ENCODE measurements around the gene NCOA6.

Gene NCOA6

GRCh38 chr20:34797012-34797995 lies 28.1 kb downstream of the NCOA6 start:
- ATAC-seq (ENCODE audit: insufficient read depth, low read depth) (no peak), DNase-seq (no peak)
- Histone ChIP-seq H2AFZ (ENCODE audit: low read depth, low read length) (no peak overlapping the region), H3K4me3 (ENCODE audit: low read depth in 1 of 2, low read length in 2 of 2) (no peak overlapping the region), H3K4me1 (ENCODE audit: insufficient read depth, low read length) (no peaks in the 10 kb centered on the region), H3K36me3 (ENCODE audit: insufficient read depth, low read length) (0 out of 2 replicates have a peak, but pooled peaks cover 10% of the 10 kb centered on the region), H3K27ac (ENCODE audit: low read length) (no peak overlapping the region), H3K9me3 (ENCODE audit: insufficient read depth, low read length, severe bottlenecking) (no peaks in the 10 kb centered on the region), H3K4me2 (ENCODE audit: insufficient read depth, low read length) (no peak overlapping the region), H3K27me3 (ENCODE audit: insufficient read depth, low read length, poor library complexity) (no peaks in the 10 kb centered on the region), H4K20me1 (ENCODE audit: insufficient read depth, low read length) (peaks cover 56% of the 10 kb centered on the region), H3K9ac (ENCODE audit: low read depth, low read length) (no peak overlapping the region), H3K79me2 (ENCODE audit: insufficient read depth, low read length) (peaks cover 100% of the 10 kb centered on the region)
- TF ChIP-seq CTCF (IDR thresholded peaks at IDR 0.05; ENCODE audit: borderline replicate concordance, extremely low read depth, low read length, poor library complexity, severe bottlenecking) (no peak), EZH2 (IDR thresholded peaks at IDR 0.05; ENCODE audit: borderline replicate concordance, low read depth, low read length, severe bottlenecking) (no peak)

- H3K4me3 ChIP-seq (ENCODE audit: low read depth in 1 of 2, low read length in 2 of 2) = no peak overlapping the region
- DNase-seq (no peak), ATAC-seq (ENCODE audit: insufficient read depth, low read depth) (no peak)
- H3K9me3 ChIP-seq (ENCODE audit: insufficient read depth, low read length, severe bottlenecking) = no peaks in the 10 kb centered on the region
- no peak for TF ChIP-seq EZH2 (IDR thresholded peaks at IDR 0.05; ENCODE audit: borderline replicate concordance, low read depth, low read length, severe bottlenecking)
- TF ChIP-seq CTCF (IDR thresholded peaks at IDR 0.05; ENCODE audit: borderline replicate concordance, extremely low read depth, low read length, poor library complexity, severe bottlenecking) = no peak
- H3K79me2 ChIP-seq (ENCODE audit: insufficient read depth, low read length) = peaks cover 87% of the 10 kb centered on the region
- H3K36me3 ChIP-seq (ENCODE audit: insufficient read depth, low read length) = peaks cover 33% of the 10 kb centered on the region
- H3K27me3 ChIP-seq (ENCODE audit: insufficient read depth, low read length, poor library complexity) = no peaks in the 10 kb centered on the region
- H2AFZ ChIP-seq (ENCODE audit: low read depth, low read length) = no peak overlapping the region
- H3K4me1 ChIP-seq (ENCODE audit: insufficient read depth, low read length) = no peaks in the 10 kb centered on the region
- no peak overlapping the region for H3K4me2 ChIP-seq (ENCODE audit: insufficient read depth, low read length)
- no peak overlapping the region for H3K9ac ChIP-seq (ENCODE audit: low read depth, low read length)
- H3K27ac ChIP-seq (ENCODE audit: low read length) = no peak overlapping the region
- peaks cover 55% of the 10 kb centered on the region for H4K20me1 ChIP-seq (ENCODE audit: insufficient read depth, low read length)
Observed at GRCh38 chr20:34794006-34794585, 31.4 kb downstream of the NCOA6 start.

GRCh38 chr20:34792687-34793363 lies 32.6 kb downstream of the NCOA6 start:
- TF ChIP-seq CTCF (IDR thresholded peaks at IDR 0.05; ENCODE audit: borderline replicate concordance, extremely low read depth, low read length, poor library complexity, severe bottlenecking) (no peak), EZH2 (IDR thresholded peaks at IDR 0.05; ENCODE audit: borderline replicate concordance, low read depth, low read length, severe bottlenecking) (no peak)
- no peak overlapping the region for H2AFZ ChIP-seq (ENCODE audit: low read depth, low read length)
- no peak overlapping the region for H3K27ac ChIP-seq (ENCODE audit: low read length)
- H3K4me1 ChIP-seq (ENCODE audit: insufficient read depth, low read length) = no peaks in the 10 kb centered on the region
- H3K79me2 ChIP-seq (ENCODE audit: insufficient read depth, low read length) = peaks cover 78% of the 10 kb centered on the region
- H3K27me3 ChIP-seq (ENCODE audit: insufficient read depth, low read length, poor library complexity) = no peaks in the 10 kb centered on the region
- H3K9ac ChIP-seq (ENCODE audit: low read depth, low read length) = no peak overlapping the region
- DNase-seq (no peak), ATAC-seq (ENCODE audit: insufficient read depth, low read depth) (no peak)
- H3K9me3 ChIP-seq (ENCODE audit: insufficient read depth, low read length, severe bottlenecking) = no peaks in the 10 kb centered on the region
- no peak overlapping the region for H3K4me2 ChIP-seq (ENCODE audit: insufficient read depth, low read length)
- H4K20me1 ChIP-seq (ENCODE audit: insufficient read depth, low read length) = peaks cover 48% of the 10 kb centered on the region
- peaks cover 40% of the 10 kb centered on the region for H3K36me3 ChIP-seq (ENCODE audit: insufficient read depth, low read length)
- H3K4me3 ChIP-seq (ENCODE audit: low read depth in 1 of 2, low read length in 2 of 2) = no peak overlapping the region

Measured in DND-41 (cell line).